ENCODE results near the gene MINAR1. TPM values are rescaled to one million over a fixed set of nuclear protein-coding genes. Genes with fewer than 3 reads are reported as not detected.
A peak's percentile ranks its signal among the peaks of the same experiment; 100 is the strongest.

Gene MINAR1
- total RNA-seq, 1 donor, result 1.7 TPM

DNA sequence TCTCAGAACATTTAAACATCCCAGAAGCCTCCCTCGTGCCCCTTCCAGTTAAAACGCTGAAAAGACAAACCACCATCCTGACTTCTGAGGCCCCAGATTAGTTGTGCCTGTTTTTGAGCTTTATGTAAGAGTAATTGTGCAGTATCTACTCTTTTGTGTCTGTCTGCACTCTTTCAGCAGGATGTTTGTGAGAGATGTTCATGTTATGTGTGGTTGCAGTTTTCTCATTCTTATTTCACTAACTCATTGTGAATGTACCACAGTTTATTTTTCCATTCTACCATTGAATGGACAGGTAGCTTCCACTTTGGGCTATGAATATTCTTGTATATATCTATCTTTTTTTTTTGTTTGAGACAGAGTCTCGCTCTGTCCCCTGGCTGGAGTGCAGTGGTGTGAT is 40.3 kb downstream of the MINAR1 start:
- TF ChIP-seq, protein P1, sequence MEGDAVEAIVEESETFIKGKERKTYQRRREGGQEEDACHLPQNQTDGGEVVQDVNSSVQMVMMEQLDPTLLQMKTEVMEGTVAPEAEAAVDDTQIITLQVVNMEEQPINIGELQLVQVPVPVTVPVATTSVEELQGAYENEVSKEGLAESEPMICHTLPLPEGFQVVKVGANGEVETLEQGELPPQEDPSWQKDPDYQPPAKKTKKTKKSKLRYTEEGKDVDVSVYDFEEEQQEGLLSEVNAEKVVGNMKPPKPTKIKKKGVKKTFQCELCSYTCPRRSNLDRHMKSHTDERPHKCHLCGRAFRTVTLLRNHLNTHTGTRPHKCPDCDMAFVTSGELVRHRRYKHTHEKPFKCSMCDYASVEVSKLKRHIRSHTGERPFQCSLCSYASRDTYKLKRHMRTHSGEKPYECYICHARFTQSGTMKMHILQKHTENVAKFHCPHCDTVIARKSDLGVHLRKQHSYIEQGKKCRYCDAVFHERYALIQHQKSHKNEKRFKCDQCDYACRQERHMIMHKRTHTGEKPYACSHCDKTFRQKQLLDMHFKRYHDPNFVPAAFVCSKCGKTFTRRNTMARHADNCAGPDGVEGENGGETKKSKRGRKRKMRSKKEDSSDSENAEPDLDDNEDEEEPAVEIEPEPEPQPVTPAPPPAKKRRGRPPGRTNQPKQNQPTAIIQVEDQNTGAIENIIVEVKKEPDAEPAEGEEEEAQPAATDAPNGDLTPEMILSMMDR (IDR thresholded peaks at IDR 0.05; ENCODE audit: insufficient read depth, low read length), result no peak
- no peak for DNase-seq (ENCODE audit: low read depth)
- no peak overlapping the region for H3K4me3 ChIP-seq (ENCODE audit: low read depth, low read length)

DNA sequence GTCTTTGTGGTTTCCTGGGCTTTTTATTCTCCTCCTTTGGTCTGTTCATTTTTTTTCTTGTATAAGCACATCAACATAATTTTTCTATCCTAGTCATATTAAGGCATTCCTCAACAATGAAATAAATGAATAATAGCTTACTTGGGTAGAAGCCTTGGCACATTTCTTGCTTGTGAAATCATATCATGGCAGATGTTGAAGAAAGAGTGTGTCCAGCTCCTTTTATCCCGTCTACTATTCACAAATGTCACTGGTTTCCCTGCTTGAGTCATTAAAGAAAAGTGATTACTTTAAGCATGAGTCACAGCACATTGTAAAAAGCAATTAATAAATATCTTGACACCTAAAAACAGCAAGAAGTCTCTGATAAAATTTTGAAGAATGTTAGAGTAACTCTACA is 42.1 kb downstream of the MINAR1 start:
- peak; percentile 62 for DNase-seq (ENCODE audit: low read depth)
- no peak overlapping the region for H3K4me3 ChIP-seq (ENCODE audit: low read depth, low read length)
- TF ChIP-seq, protein P1 (IDR thresholded peaks at IDR 0.05; ENCODE audit: insufficient read depth, low read length), result no peak

DNA sequence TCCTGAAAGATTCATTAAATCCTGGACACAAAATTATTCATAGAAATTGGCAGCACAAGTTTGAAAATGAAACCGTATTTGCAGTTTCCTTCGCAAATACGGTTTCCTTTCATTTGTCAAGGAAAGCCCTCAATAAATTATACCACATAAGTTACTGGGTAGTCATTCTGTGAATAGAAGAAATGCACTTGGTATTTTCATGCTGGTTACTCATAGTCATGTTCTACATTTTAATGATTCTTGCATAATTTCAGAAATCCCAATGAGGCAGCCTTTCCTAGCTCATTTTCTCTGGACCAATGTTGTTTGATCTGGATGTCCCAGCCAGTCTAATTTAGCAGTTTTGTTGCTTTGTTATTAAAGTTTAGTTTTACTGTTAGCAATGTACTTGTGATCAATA is 43.2 kb downstream of the MINAR1 start:
- H3K4me3 ChIP-seq (ENCODE audit: low read depth, low read length), result no peak overlapping the region
- peak; percentile 46 for DNase-seq (ENCODE audit: low read depth)
- TF ChIP-seq, protein P1 (IDR thresholded peaks at IDR 0.05; ENCODE audit: insufficient read depth, low read length), result no peak

DNA sequence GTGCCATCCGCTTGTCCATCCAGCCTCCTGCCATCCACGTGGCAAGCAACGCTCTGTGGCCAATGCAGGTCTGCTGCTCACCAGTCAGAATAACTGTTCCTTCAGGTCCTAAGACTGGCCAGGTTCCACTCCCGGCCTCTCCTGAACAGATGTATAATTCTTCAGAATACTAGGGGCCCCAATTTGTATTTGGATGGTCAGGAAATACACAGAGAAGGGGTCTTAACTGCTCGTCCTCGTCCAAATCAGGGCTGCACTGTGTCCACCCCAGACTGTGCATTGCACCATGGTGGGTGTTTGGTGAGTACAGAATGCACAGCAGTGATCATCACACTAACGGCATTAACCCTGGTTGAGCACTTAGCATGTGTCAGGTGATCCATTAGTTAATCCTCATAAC is 46.0 kb downstream of the MINAR1 start:
- TF ChIP-seq, protein P1 (IDR thresholded peaks at IDR 0.05; ENCODE audit: insufficient read depth, low read length), result no peak
- no peak overlapping the region for H3K4me3 ChIP-seq (ENCODE audit: low read depth, low read length)
- DNase-seq (ENCODE audit: low read depth), result no peak

DNA sequence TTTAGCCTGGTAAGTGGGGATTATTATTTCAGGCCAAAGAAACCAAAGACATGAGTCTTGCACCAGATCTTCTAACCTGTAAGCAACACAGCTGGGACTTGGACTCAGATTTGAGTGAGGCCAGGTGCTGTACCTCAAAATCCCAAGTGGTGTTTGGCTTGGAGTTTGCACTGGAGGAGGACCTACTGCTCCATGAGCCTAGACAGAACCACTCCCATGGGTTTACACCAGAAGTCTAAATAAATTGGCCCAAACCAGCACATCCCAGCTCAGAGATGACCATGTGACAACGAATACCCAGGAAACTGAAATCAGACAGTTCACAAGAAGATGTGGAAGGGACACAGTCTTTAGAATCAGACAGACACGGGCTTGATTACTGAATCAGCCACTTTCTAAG is 47.5 kb downstream of the MINAR1 start:
- TF ChIP-seq, protein P1 (IDR thresholded peaks at IDR 0.05; ENCODE audit: insufficient read depth, low read length), result no peak
- DNase-seq (ENCODE audit: low read depth), result no peak
- no peak overlapping the region for H3K4me3 ChIP-seq (ENCODE audit: low read depth, low read length)

DNA sequence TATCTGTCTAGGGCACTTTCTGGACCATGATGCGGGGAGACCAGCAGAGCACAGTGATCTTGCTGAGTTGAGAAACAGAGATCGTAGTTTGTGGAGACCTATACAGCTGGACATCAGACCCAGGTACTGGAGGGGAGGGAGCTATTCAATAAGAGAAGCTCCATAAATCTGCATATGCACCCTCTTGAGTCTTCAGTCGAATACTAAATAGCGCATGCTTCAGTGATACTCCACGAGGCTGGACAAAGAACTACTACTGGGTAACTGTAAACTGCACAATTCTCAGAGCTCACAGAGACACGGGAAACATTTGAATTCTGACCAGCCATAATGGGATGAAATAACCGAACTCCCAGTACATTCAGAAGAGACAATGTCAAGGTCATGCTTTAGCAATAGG is 49.7 kb downstream of the MINAR1 start:
- TF ChIP-seq, protein P1 (IDR thresholded peaks at IDR 0.05; ENCODE audit: insufficient read depth, low read length), result no peak
- DNase-seq (ENCODE audit: low read depth), result no peak
- H3K4me3 ChIP-seq (ENCODE audit: low read depth, low read length), result no peak overlapping the region

Other genes starting within 250 kb of the MINAR1 start
- gene ANKRD34C, start 149.6 kb upstream of the MINAR1 start, total RNA-seq (ENCODE audit: low replicate concordance), result not detected in 2 replicates
- 45.1 and 97.4 TPM in 2 replicates for gene TMED3, start 121.2 kb upstream of the MINAR1 start, total RNA-seq (ENCODE audit: low replicate concordance)

Measured in fibroblast of the aortic adventitia (primary cell).